H1 (cell line): ENCODE measurements around the gene ERCC1. TPM values are rescaled to one million over a fixed set of nuclear protein-coding genes. Genes with fewer than 3 reads are reported as not detected.

Experiments used
- CTCF ChIA-PET: fragments of 300-600 bp; sonication (Branson Sonifier 250); formaldehyde crosslinking; loops from one replicate; lab custom pipeline; 2021; ENCODE audit not compliant: partially characterized antibody; lab: Charles Lee
- POLR2A ChIA-PET: fragments of 300-600 bp; sonication (Branson Sonifier 250); formaldehyde crosslinking; loops from one replicate; lab custom pipeline; 2021; ENCODE audit warnings: inconsistent platforms; ENCODE audit not compliant: partially characterized antibody; lab: Charles Lee
- DNase-seq, 2 experiments: peaks; one replicate each; pipeline versions ENCODE4 v3.0.0 to v3.0.0-alpha.2; 2010 to 2022; ENCODE audit warnings: low spot score in 2 of 2, low read depth in 1 of 2, mixed read lengths in 1 of 2
- FAIRE-seq: peaks from 2 replicates; lab custom pipeline; 2011; peaks lifted over from hg19 to GRCh38; lab: Jason Lieb, UNC
- H2AFZ ChIP-seq: 2 replicates; pipeline ENCODE4 v1.8.1; 2012; ENCODE audit warnings: low read length, inconsistent platforms
- H2AK5ac ChIP-seq: 2 replicates; pipeline ENCODE4 v1.6.1; 2013; ENCODE audit warnings: low read depth, low read length
- H2BK120ac ChIP-seq: replicated peaks from 2 replicates; pipeline ENCODE3; 2013; ENCODE audit warnings: low read depth, low read length, inconsistent platforms
- H2BK12ac ChIP-seq: 2 replicates; pipeline ENCODE4 v1.6.1; 2013; ENCODE audit warnings: low read depth, low read length
- H2BK15ac ChIP-seq: 2 replicates; pipeline ENCODE4 v1.6.1; 2013; ENCODE audit warnings: low read length
- H2BK20ac ChIP-seq: 2 replicates; pipeline ENCODE4 v1.6.1; 2013; ENCODE audit warnings: low read length
- H2BK5ac ChIP-seq: 2 replicates; pipeline ENCODE4 v1.6.1; 2013; ENCODE audit warnings: low read depth, low read length
- H3K14ac ChIP-seq: 2 replicates; pipeline ENCODE4 v1.6.1; 2013; ENCODE audit warnings: inconsistent platforms; ENCODE audit not compliant: insufficient read length
- H3K18ac ChIP-seq: 2 replicates; pipeline ENCODE4 v1.6.1; 2013; ENCODE audit warnings: low read length; ENCODE audit errors: extremely low read depth
- H3K23ac ChIP-seq: 2 replicates; pipeline ENCODE4 v1.6.1; 2013; ENCODE audit warnings: inconsistent platforms; ENCODE audit not compliant: insufficient read length
- H3K23me2 ChIP-seq: 2 replicates; pipeline ENCODE4 v1.6.1; 2013; ENCODE audit warnings: low read depth, low read length
- H3K27ac ChIP-seq: 2 replicates; pipeline ENCODE4 v1.6.1; 2011; ENCODE audit warnings: low read depth, low read length, inconsistent platforms
- H3K27me3 ChIP-seq, 4 experiments: replicated peaks in 1 of 4; 1 replicate in 1 of 4; 2 replicates in 3 of 4; pipeline versions ENCODE4 v1.6.1 to v1.8.1; 2011 to 2013; ENCODE audit warnings: low read length in 3 of 4, mild to moderate bottlenecking in 3 of 4, inconsistent platforms in 2 of 4, mixed read lengths in 2 of 4, moderate library complexity in 1 of 4; ENCODE audit not compliant: control insufficient read depth in 3 of 4, insufficient read depth in 3 of 4; ENCODE audit errors: extremely low read depth in 1 of 4
- H3K36me3 ChIP-seq, 4 experiments: 2 replicates each; pipeline versions ENCODE4 v1.6.1 to v1.8.1; 2011 to 2013; ENCODE audit warnings: mild to moderate bottlenecking in 4 of 4, low read length in 3 of 4, moderate library complexity in 2 of 4, control low read depth in 1 of 4, inconsistent platforms in 1 of 4; ENCODE audit not compliant: insufficient read depth in 4 of 4, control insufficient read depth in 2 of 4
- H3K4ac ChIP-seq: replicated peaks from 2 replicates; pipeline ENCODE3; 2013; ENCODE audit warnings: low read length, low read depth, mixed read lengths, inconsistent platforms; ENCODE audit not compliant: insufficient read length
- H3K4me1 ChIP-seq, 4 experiments: replicated peaks in 1 of 4; 1 replicate in 1 of 4; 2 replicates in 3 of 4; pipeline versions ENCODE4 v1.6.1 to v1.8.1; 2011 to 2013; ENCODE audit warnings: low read length in 3 of 4, inconsistent platforms in 2 of 4, mixed read lengths in 1 of 4; ENCODE audit not compliant: insufficient read depth in 4 of 4, control insufficient read depth in 3 of 4
- H3K4me2 ChIP-seq, 2 experiments: 2 replicates each; pipeline versions ENCODE4 v1.6.1 to v1.8.1; 2011 to 2013; ENCODE audit warnings: low read depth in 2 of 2, low read length in 2 of 2, control low read depth in 1 of 2, inconsistent platforms in 1 of 2, mild to moderate bottlenecking in 1 of 2; ENCODE audit not compliant: insufficient read depth in 1 of 2
- H3K4me3 ChIP-seq, 4 experiments: fragments of 200-600, 300-600 bp in 1 of 4; sonication (generic), shearing (Covaris generic), sonication (Bioruptor Twin) in 1 of 4; 2 replicates each; pipeline versions ENCODE4 v1.5.1 to v1.8.1; 2011 to 2016; ENCODE audit warnings: low read length in 4 of 4, low read depth in 3 of 4, control low read depth in 2 of 4, inconsistent platforms in 2 of 4, mild to moderate bottlenecking in 2 of 4, mixed read lengths in 1 of 4, moderate library complexity in 1 of 4; ENCODE audit not compliant: insufficient read depth in 2 of 4; ENCODE audit errors: extremely low read depth in 1 of 4
- H3K56ac ChIP-seq: replicated peaks from 2 replicates; pipeline ENCODE3; 2013; ENCODE audit warnings: low read depth, mild to moderate bottlenecking, mixed read lengths, low read length, inconsistent platforms; ENCODE audit not compliant: insufficient read length
- H3K79me1 ChIP-seq: 2 replicates; pipeline ENCODE4 v1.6.1; 2013; ENCODE audit warnings: low read depth, low read length, control low read depth
- H3K79me2 ChIP-seq, 2 experiments: 2 replicates each; pipeline versions ENCODE4 v1.6.1 to v1.8.1; 2012 to 2013; ENCODE audit warnings: low read length in 2 of 2, mild to moderate bottlenecking in 2 of 2, inconsistent platforms in 1 of 2; ENCODE audit not compliant: insufficient read depth in 2 of 2, control insufficient read depth in 1 of 2
- H3K9ac ChIP-seq, 4 experiments: replicated peaks in 1 of 4; 1 replicate in 1 of 4; 2 replicates in 3 of 4; pipeline versions ENCODE4 v1.6.1 to v1.8.1; 2011 to 2013; ENCODE audit warnings: low read depth in 3 of 4, low read length in 3 of 4, control low read depth in 2 of 4, mild to moderate bottlenecking in 2 of 4, moderate library complexity in 2 of 4, inconsistent platforms in 1 of 4; ENCODE audit errors: extremely low read depth in 1 of 4
- H3K9me3 ChIP-seq, 2 experiments: 2 replicates each; pipeline versions ENCODE4 v1.6.1 to v1.8.1; 2012 to 2013; ENCODE audit warnings: mild to moderate bottlenecking in 2 of 2, moderate library complexity in 2 of 2, control low read depth in 1 of 2, inconsistent platforms in 1 of 2, low read depth in 1 of 2, low read length in 1 of 2, mixed read lengths in 1 of 2; ENCODE audit not compliant: insufficient read depth in 2 of 2
- H4K20me1 ChIP-seq, 2 experiments: replicated peaks in 1 of 2; 2 replicates each; pipeline versions ENCODE3 to v1.8.1; 2011 to 2013; ENCODE audit warnings: inconsistent platforms in 2 of 2, low read length in 2 of 2, mild to moderate bottlenecking in 1 of 2; ENCODE audit not compliant: insufficient read depth in 2 of 2, control insufficient read depth in 1 of 2
- H4K5ac ChIP-seq: 2 replicates; pipeline ENCODE4 v1.6.1; 2013; ENCODE audit warnings: low read length, low read depth, mixed read lengths, inconsistent platforms; ENCODE audit not compliant: insufficient read length
- H4K8ac ChIP-seq: 2 replicates; pipeline ENCODE4 v1.8.0; 2013; ENCODE audit warnings: mild to moderate bottlenecking, moderate library complexity, low read length, inconsistent platforms; ENCODE audit not compliant: insufficient read depth; ENCODE audit errors: extremely low read depth
- H4K91ac ChIP-seq: replicated peaks from 2 replicates; pipeline ENCODE3; 2013; ENCODE audit warnings: low read length, mixed read lengths, inconsistent platforms; ENCODE audit not compliant: insufficient read length
- BACH1 ChIP-seq: IDR thresholded peaks from 2 replicates; pipeline ENCODE4 v1.6.1; 2012; ENCODE audit warnings: low read length, improper control_type of control experiment
- BRCA1 ChIP-seq: IDR thresholded peaks from 2 replicates; pipeline ENCODE4 v1.6.1; 2012; ENCODE audit warnings: low read depth, low read length, improper control_type of control experiment
- CEBPB ChIP-seq: IDR thresholded peaks from 2 replicates; pipeline ENCODE4 v1.6.1; 2012; ENCODE audit warnings: low read depth, low read length
- CHD2 ChIP-seq: IDR thresholded peaks from 2 replicates; pipeline ENCODE4 v1.6.1; 2012; ENCODE audit warnings: low read length, improper control_type of control experiment
- E2F6 ChIP-seq: IDR thresholded peaks from 2 replicates; pipeline ENCODE4 v1.6.1; 2012; ENCODE audit warnings: inconsistent platforms
- HDAC2 ChIP-seq, 2 experiments: fragments of 300-600 bp in 1 of 2; sonication (generic) in 1 of 2; IDR thresholded peaks; 2 replicates each; pipeline ENCODE4 v1.6.1; 2011 to 2012; ENCODE audit warnings: low read depth in 2 of 2, low read length in 2 of 2, mild to moderate bottlenecking in 2 of 2, moderate library complexity in 2 of 2, borderline replicate concordance in 1 of 2, inconsistent platforms in 1 of 2
- KDM1A ChIP-seq: fragments of 200-600, 300-600 bp; sonication (generic); IDR thresholded peaks from 2 replicates; pipeline ENCODE4 v1.7.1; 2016; ENCODE audit warnings: mild to moderate bottlenecking, low read length, borderline replicate concordance
- KDM5A ChIP-seq: fragments of 200-600 bp; IDR thresholded peaks from 2 replicates; pipeline ENCODE4 v1.7.1; 2012; ENCODE audit warnings: mild to moderate bottlenecking, low read length, inconsistent platforms, mixed read lengths
- MAFK ChIP-seq: IDR thresholded peaks from 2 replicates; pipeline ENCODE4 v1.6.1; 2012; ENCODE audit warnings: low read depth, mild to moderate bottlenecking, improper control_type of control experiment, low read length
- RAD21 ChIP-seq, 2 experiments: IDR thresholded peaks in 1 of 2; conservative IDR thresholded peaks in 1 of 2; 2 replicates each; pipeline ENCODE4 v1.6.1; 2011; ENCODE audit warnings: low read depth in 2 of 2, low read length in 2 of 2, improper control_type of control experiment in 1 of 2, inconsistent platforms in 1 of 2, mild to moderate bottlenecking in 1 of 2, moderate library complexity in 1 of 2
- SIN3A ChIP-seq, 2 experiments: IDR thresholded peaks in 1 of 2; conservative IDR thresholded peaks in 1 of 2; 2 replicates each; pipeline ENCODE4 v1.6.1; 2011 to 2012; ENCODE audit warnings: low read length in 2 of 2, improper control_type of control experiment in 1 of 2, low read depth in 1 of 2, mild to moderate bottlenecking in 1 of 2
- SIX5 ChIP-seq: IDR thresholded peaks from 2 replicates; pipeline ENCODE4 v1.6.1; 2011; ENCODE audit warnings: mild to moderate bottlenecking, low read depth, low read length
- YY1 ChIP-seq: IDR thresholded peaks from 2 replicates; pipeline ENCODE4 v1.6.1; 2011; ENCODE audit warnings: low read depth, mild to moderate bottlenecking, low read length
- WGBS, 2 experiments: shearing (Covaris generic) in 1 of 2; methylation state at CpG; one replicate each; pipeline versions ENCODE4 v1.1.6 to v1.1.7; 2013 to 2015; ENCODE audit warnings: low lambda C conversion rate in 2 of 2, mixed read lengths in 2 of 2, inconsistent platforms in 1 of 2, low coverage in 1 of 2, missing lambda C conversion rate in 1 of 2; ENCODE audit not compliant: insufficient replicate concordance in 2 of 2, insufficient coverage in 1 of 2, insufficient read length in 1 of 2; ENCODE audit errors: extremely low coverage in 1 of 2, missing lambda C conversion rate in 1 of 2; 5-methylcytosine and 5-hydroxymethylcytosine counted together
- polyA plus RNA-seq, 7 experiments: library from polyadenylated mRNA; depleted of rRNA in 3 of 7; stranded (reverse) in 5 of 7; unstranded in 2 of 7; fragments of >200 nt in 5 of 7; fragments of 200-250 nt in 2 of 7; gene quantifications; 1 replicate in 5 of 7; 2 replicates in 1 of 7; 4 replicates in 1 of 7; pipeline versions ENCODE4 v1.2.1 to v1.2.3, GENCODE V29; 2011 to 2013; ENCODE audit warnings: missing spikeins in 2 of 7, mixed read lengths in 2 of 7
- total RNA-seq: library from RNA; stranded (reverse); fragmentation: NEBNext Ultra II Directional; extraction: Animal tissue kit (Norgen Biotek cat#: 25700); gene quantifications from 2 replicates; pipeline ENCODE4 v1.2.1, GENCODE V29; 2021

Gene ERCC1
- total and polyA plus RNA-seq, 2 of the 8 experiments (the other 6 are each of a cell fraction or from before 2014, with no cell fraction given) = 44.7 to 94.2 TPM

DNA sequence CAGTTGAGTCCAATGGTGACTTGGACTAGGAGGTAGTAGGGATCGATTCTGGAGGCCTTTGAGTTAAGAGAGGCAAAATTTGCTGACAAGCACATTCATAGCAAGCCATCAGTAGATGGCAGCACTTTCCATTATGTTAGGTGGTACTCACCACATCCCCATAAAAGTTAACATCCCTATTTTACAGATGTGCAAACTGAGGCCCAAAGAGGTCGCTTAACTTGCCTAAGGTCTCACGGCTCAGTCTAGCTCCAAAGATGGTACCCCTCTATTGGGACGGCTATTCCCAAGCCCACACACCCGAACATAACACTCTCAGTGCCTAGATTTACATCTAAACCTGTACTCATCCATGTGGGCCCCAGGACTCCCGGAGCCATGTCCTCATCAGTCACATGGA is 22.6 kb upstream of the ERCC1 start:
- Histone ChIP-seq H3K79me2 (no peaks in the 10 kb centered on the region), H3K4me2 (no peak overlapping the region), H2BK5ac (no peak overlapping the region), H2BK20ac (no peak overlapping the region), H2AFZ (no peak overlapping the region), H4K5ac (no peak overlapping the region), H3K23me2 (peaks cover 23% of the 10 kb centered on the region), H3K14ac (no peak overlapping the region), H2BK15ac (peak overlapping the region; percentile 72), H3K18ac (no peak overlapping the region), H3K27me3 (peaks cover 0 to 12% (median 10%) of the 10 kb centered on the region in 4 experiments; a peak in 6 of 7 replicates), H3K4me3 (no peak overlapping the region), H3K4ac (no peak overlapping the region), H2BK120ac (no peak overlapping the region), H3K36me3 (no peaks in the 10 kb centered on the region), H4K91ac (no peak overlapping the region), H3K9ac (no peak overlapping the region), H2BK12ac (no peak overlapping the region), H3K79me1 (no peaks in the 10 kb centered on the region), H3K9me3 (no peaks in the 10 kb centered on the region), H3K4me1 (peaks cover 6 to 20% (median 11%) of the 10 kb centered on the region in 4 experiments), H4K8ac (no peak overlapping the region), H3K56ac (no peak overlapping the region), H2AK5ac (no peak overlapping the region; the same call in 1 of the 2 replicates), H3K27ac (no peak overlapping the region), H3K23ac (no peak overlapping the region), H4K20me1 (no peaks in the 10 kb centered on the region)
- POLR2A ChIA-PET = interaction anchor here (1.3 to 1.9 kb wide), 4 partner anchors 9 to 31 kb away, joined by 7 to 12 read pairs (median 8); partner anchors contain the start of gene FOSB
- 89% methylated on average over 6 of the region's 6 CpGs; no CpG with 5 or more reads in 1 of the 2 experiments for WGBS, 2 experiments
- CTCF ChIA-PET = interaction anchor here (1.0 to 6.3 kb wide), 9 partner anchors 8 to 196 kb away, joined by 3 to 145 read pairs (median 9); partner anchors contain the start of gene FOSB
- no peak for DNase-seq
- FAIRE-seq = no peak
- no peak for TF ChIP-seq CEBPB
- TF ChIP-seq BACH1 = no peak
- TF ChIP-seq HDAC2 (IDR thresholded peaks at IDR 0.05; ENCODE audit: borderline replicate concordance in 1 of 2, low read depth in 2 of 2, low read length in 2 of 2) = peak in 1 of 2 experiments; percentile 93; a peak in 1 of 4 replicates
- TF ChIP-seq KDM1A = peak; percentile 98
- TF ChIP-seq SIN3A (conservative IDR thresholded peaks at IDR 0.05 in 1 of 2, IDR thresholded peaks at IDR 0.05 in 1 of 2; ENCODE audit: low read depth in 1 of 2, low read length in 2 of 2) = no peak
- no peak for TF ChIP-seq E2F6
- TF ChIP-seq SIX5 = no peak
- peak; percentile 94 for TF ChIP-seq MAFK
- TF ChIP-seq RAD21 (IDR thresholded peaks at IDR 0.05 in 1 of 2, conservative IDR thresholded peaks at IDR 0.05 in 1 of 2; ENCODE audit: low read depth in 2 of 2, low read length in 2 of 2) = peak; percentile 37 to 44
- TF ChIP-seq KDM5A = no peak
- TF ChIP-seq YY1 = no peak
- TF ChIP-seq BRCA1 = no peak
- no peak for TF ChIP-seq CHD2
